ENCODE data around the gene BCKDK.

Gene BCKDK

DNA sequence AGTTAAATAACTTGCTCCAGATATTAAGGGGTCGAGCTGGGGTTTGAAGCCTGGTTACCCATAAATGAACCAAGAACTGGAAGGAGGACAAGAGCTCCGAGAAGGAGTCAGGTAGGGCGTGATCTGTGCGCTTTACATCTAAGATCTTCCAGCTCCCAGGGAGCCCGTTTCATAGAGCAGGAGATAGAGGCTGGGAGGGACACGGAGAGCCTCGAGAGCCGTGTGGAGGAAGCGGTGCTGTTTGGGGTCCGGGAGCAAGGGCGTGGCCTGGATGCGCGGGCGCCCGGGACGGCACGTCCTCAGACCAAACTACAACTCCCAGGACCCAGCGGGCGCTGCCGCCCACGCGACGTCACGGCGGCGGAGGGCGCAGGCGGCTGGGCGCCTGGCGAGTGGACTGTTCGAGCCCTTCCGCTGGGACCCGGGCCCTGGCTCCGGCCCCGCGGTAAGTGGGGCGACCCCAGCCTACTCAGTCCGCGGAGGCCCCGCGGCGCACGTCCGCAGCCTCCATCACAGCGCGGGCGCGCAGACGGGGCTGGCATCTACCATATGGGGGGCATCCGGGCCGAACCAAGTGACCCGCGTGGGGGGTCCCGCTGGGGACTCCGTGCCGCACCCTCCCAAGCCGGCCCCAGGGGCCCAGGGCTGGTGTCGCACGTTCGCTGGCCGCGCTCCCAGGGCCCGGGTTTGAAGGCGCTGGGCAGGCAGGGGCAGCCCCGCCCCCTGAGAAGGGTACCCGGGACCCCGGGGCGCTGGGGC, at the start of gene BCKDK:
BCKDK (plus strand) TSS at position 352 of the 759 bp plus-strand sequence. CDS start 838 bp downstream, outside the sequence.
- TF ChIP-seq, protein P1, sequence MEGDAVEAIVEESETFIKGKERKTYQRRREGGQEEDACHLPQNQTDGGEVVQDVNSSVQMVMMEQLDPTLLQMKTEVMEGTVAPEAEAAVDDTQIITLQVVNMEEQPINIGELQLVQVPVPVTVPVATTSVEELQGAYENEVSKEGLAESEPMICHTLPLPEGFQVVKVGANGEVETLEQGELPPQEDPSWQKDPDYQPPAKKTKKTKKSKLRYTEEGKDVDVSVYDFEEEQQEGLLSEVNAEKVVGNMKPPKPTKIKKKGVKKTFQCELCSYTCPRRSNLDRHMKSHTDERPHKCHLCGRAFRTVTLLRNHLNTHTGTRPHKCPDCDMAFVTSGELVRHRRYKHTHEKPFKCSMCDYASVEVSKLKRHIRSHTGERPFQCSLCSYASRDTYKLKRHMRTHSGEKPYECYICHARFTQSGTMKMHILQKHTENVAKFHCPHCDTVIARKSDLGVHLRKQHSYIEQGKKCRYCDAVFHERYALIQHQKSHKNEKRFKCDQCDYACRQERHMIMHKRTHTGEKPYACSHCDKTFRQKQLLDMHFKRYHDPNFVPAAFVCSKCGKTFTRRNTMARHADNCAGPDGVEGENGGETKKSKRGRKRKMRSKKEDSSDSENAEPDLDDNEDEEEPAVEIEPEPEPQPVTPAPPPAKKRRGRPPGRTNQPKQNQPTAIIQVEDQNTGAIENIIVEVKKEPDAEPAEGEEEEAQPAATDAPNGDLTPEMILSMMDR (IDR thresholded peaks at IDR 0.05; ENCODE audit: extremely low read depth, insufficient read depth, missing control alignments), result no peak
- in situ Hi-C loops (cut with MboI; ENCODE audit: low pct_unique_long_range_greater_than_20kb, low sequenced_read_pairs, unreplicated experiment), result no loop called here
- DNase-seq (ENCODE audit: low spot score), result peak; percentile 94

DNA sequence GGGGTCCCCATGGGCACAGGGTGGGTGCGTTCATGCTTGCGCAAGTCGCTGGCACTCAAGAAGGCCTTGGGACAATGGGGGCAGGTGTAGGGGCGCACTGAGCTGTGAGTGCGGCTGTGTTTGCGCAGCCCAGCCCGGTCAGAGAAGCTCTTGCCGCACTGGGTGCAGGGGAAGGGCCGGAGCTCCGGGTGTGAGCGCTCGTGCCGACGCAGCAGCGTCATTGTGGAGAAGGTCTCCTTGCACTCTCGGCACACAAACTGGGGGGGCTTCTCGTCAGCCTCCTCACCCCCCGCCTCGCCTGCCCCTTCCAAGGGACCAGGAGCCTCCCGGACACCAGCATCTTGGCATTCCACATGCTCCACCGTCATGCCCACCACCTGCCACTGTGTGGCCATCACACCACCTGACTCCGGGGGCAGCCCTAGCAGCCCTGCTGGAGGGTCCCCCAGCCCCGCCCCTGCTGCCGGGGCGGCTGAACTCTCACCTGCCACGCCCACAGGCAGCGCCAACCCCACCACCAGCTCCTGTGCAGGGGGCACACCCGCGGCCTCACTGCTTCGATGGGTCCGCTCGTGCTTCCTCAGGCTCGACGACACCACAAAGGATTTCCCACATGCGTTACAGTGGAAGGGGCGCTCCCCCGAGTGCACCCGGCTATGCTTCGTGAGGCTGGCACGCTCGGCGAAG, 46.9 kb upstream of the BCKDK start:
- in situ Hi-C loops (cut with MboI; ENCODE audit: low pct_unique_long_range_greater_than_20kb, low sequenced_read_pairs, unreplicated experiment), result no loop called here
- TF ChIP-seq, protein P1 (IDR thresholded peaks at IDR 0.05; ENCODE audit: extremely low read depth, insufficient read depth, missing control alignments), result no peak
- DNase-seq (ENCODE audit: low spot score), result no peak

DNA sequence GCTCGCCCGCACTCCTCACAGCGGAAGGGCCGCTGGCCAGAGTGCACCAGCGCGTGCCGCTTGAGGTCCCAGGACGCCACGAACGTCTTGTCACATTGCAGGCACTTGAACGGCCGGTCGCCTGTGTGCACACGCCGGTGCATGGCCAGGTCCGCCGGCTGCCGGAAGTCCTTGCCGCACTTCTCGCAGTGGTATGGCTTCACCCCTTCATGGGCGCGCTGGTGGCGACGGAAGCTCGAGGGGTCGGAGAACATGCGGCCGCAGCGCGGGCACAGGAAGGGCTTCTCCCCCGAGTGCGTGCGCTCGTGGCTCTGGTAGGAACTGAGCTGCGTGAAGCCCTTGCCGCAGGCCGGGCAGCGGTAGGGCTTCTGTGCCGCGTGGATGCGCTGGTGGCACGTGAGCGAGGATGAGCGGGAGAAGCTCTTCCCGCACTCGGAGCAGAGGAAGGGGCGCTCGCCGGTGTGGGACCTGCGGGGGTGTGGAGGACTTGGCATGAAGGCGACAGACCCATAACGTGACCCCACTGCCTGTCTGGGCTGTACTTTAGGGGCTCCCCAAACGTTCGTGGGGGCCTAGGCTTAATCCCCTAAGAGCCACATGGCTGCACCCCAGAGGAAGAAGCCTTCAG, 46.3 kb upstream of the BCKDK start:
- DNase-seq (ENCODE audit: low spot score), result no peak
- TF ChIP-seq, protein P1 (IDR thresholded peaks at IDR 0.05; ENCODE audit: extremely low read depth, insufficient read depth, missing control alignments), result no peak
- in situ Hi-C loops (cut with MboI; ENCODE audit: low pct_unique_long_range_greater_than_20kb, low sequenced_read_pairs, unreplicated experiment), result no loop called here

DNA sequence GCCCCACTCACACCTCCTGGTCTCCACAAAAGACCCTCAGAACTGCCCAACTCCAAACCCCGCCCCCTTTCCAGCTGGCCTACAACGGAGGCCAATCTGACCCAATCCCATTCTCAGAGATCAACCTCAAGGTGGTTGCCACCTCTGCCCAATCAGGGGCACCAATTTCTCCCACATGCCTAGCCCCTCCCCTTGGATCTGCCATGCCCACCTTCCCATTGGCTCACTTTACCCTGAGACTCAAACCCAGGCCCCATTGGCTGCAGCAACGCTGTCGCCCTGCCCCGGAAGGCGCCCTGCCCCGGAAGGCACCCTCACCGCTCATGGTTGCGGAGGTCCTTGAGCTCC, 44.7 kb upstream of the BCKDK start:
- no peak for DNase-seq (ENCODE audit: low spot score)
- in situ Hi-C loops (cut with MboI; ENCODE audit: low pct_unique_long_range_greater_than_20kb, low sequenced_read_pairs, unreplicated experiment), result no loop called here
- TF ChIP-seq, protein P1 (IDR thresholded peaks at IDR 0.05; ENCODE audit: extremely low read depth, insufficient read depth, missing control alignments), result no peak

DNA sequence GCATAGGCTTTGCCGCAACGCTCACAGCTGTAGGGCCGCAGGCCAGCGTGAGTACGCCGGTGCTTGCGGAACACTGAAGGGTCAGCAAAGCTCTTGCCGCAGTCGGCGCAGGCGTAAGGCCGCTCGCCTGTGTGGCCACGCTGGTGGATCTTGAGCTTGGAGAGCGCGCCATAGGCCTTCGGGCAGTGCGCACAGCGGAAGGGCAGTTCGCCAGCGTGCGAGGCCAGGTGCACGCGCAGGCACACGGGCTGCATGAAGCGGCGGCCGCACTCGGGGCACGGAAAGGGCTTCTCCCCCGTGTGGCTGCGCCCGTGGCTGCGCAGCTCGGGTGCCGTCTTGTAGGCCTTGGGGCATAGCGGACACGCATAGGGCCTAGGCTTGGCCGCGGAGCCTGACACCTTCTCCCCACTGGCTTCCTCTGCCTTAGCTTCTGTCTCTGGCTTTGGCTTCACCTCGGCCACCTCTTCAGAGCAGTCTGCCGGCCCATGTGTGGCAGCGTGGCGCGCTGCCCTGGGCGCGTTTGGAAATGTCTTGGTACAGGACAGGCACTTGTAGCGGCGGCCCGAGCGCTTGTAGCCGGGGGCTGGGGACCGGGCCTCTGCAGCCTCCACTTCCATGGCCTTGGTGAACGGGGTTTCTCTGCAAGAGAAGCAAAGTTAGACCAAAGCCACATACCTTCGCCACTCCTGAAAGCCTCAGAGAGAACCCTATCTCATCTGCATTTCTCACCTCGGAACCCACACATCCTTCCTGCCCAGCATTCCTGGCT, 44.2 kb upstream of the BCKDK start:
- no peak for DNase-seq (ENCODE audit: low spot score)
- in situ Hi-C loops (cut with MboI; ENCODE audit: low pct_unique_long_range_greater_than_20kb, low sequenced_read_pairs, unreplicated experiment), result no loop called here

More for the DNA sequence above, 44.2 kb upstream of the BCKDK start:
- TF ChIP-seq, protein P1 (IDR thresholded peaks at IDR 0.05; ENCODE audit: extremely low read depth, insufficient read depth, missing control alignments), result no peak
